Liver (tissue), 9 donors: ENCODE data around the gene RAI1. TPM values are rescaled to one million over a fixed set of nuclear protein-coding genes. Genes with fewer than 3 reads are reported as not detected.

ENCODE experiments used
- DNase-seq: peaks from one replicate; pipeline ENCODE4 v3.0.0-alpha.2; 2017; ENCODE audit warnings: low spot score
- H3K27ac ChIP-seq, 2 donors: one replicate each; pipeline ENCODE4 v1.7.0; 2013; ENCODE audit warnings: inconsistent platforms in 2 of 2, low read length in 2 of 2, control low read depth in 1 of 2, low read depth in 1 of 2, mild to moderate bottlenecking in 1 of 2
- H3K27me3 ChIP-seq, 4 donors: one replicate each; pipeline versions ENCODE4 v1.6.1 to v1.7.0; 2013; ENCODE audit warnings: low read length in 3 of 4, inconsistent platforms in 1 of 4, mild to moderate bottlenecking in 1 of 4, moderate library complexity in 1 of 4; ENCODE audit not compliant: control insufficient read depth in 4 of 4, insufficient read depth in 4 of 4
- H3K36me3 ChIP-seq, 4 donors: one replicate each; pipeline versions ENCODE4 v1.6.1 to v1.7.0; 2013; ENCODE audit warnings: low read length in 3 of 4, mild to moderate bottlenecking in 3 of 4, low read depth in 1 of 4, moderate library complexity in 1 of 4; ENCODE audit not compliant: control insufficient read depth in 4 of 4, insufficient read depth in 3 of 4
- H3K4me1 ChIP-seq, 4 donors: one replicate each; pipeline versions ENCODE4 v1.6.1 to v1.7.0; 2013; ENCODE audit warnings: low read length in 3 of 4, mild to moderate bottlenecking in 3 of 4, moderate library complexity in 1 of 4; ENCODE audit not compliant: control insufficient read depth in 4 of 4, insufficient read depth in 4 of 4
- H3K4me3 ChIP-seq, 3 donors: one replicate each; pipeline versions ENCODE4 v1.6.1 to v1.7.0; 2013; ENCODE audit warnings: low read length in 3 of 3, control low read depth in 1 of 3, low read depth in 1 of 3, mild to moderate bottlenecking in 1 of 3
- H3K9ac ChIP-seq, 2 donors: one replicate each; pipeline ENCODE4 v1.7.0; 2013; ENCODE audit warnings: low read length in 2 of 2, mild to moderate bottlenecking in 2 of 2, moderate library complexity in 2 of 2, control low read depth in 1 of 2, low read depth in 1 of 2
- H3K9me3 ChIP-seq, 4 donors: one replicate each; pipeline versions ENCODE4 v1.6.1 to v1.7.0; 2013; ENCODE audit warnings: low read length in 3 of 4; ENCODE audit not compliant: control insufficient read depth in 4 of 4
- ATF3 ChIP-seq: IDR thresholded peaks from 2 replicates; pipeline ENCODE4 v1.6.1; 2016; ENCODE audit warnings: antibody characterized with exemption
- EGR1 ChIP-seq, 2 donors: IDR thresholded peaks; 2 replicates each; pipeline ENCODE4 v1.6.1; 2016 to 2018; ENCODE audit warnings: antibody characterized with exemption in 2 of 2, low read depth in 2 of 2
- FOXA1 ChIP-seq: IDR thresholded peaks from 2 replicates; pipeline ENCODE4 v1.6.1; 2016; ENCODE audit warnings: antibody characterized with exemption
- GABPA ChIP-seq, 2 donors: IDR thresholded peaks in 1 of 2; conservative IDR thresholded peaks in 1 of 2; 2 replicates each; pipeline ENCODE4 v1.6.1; 2016; ENCODE audit warnings: antibody characterized with exemption in 2 of 2, mild to moderate bottlenecking in 1 of 2, moderate library complexity in 1 of 2
- HNF4A ChIP-seq, 2 donors: conservative IDR thresholded peaks; 2 replicates each; pipeline ENCODE4 v1.6.1; 2016; ENCODE audit warnings: antibody characterized with exemption in 2 of 2, mild to moderate bottlenecking in 2 of 2
- HNF4G ChIP-seq: IDR thresholded peaks from 2 replicates; pipeline ENCODE4 v1.6.1; 2016; ENCODE audit warnings: antibody characterized with exemption
- JUND ChIP-seq, 2 donors: IDR thresholded peaks; 2 replicates each; pipeline ENCODE4 v1.6.1; 2016; ENCODE audit warnings: antibody characterized with exemption in 2 of 2
- MAX ChIP-seq: IDR thresholded peaks from 2 replicates; pipeline ENCODE4 v1.6.1; 2016; ENCODE audit warnings: antibody characterized with exemption
- NR2F2 ChIP-seq: IDR thresholded peaks from 2 replicates; pipeline ENCODE4 v1.6.1; 2016; ENCODE audit warnings: antibody characterized with exemption
- RAD21 ChIP-seq, 2 donors: IDR thresholded peaks; 2 replicates each; pipeline ENCODE4 v1.6.1; 2016; ENCODE audit warnings: antibody characterized with exemption in 2 of 2, mild to moderate bottlenecking in 2 of 2
- RXRA ChIP-seq, 2 donors: IDR thresholded peaks; 2 replicates each; pipeline ENCODE4 v1.6.1; 2017 to 2018; ENCODE audit warnings: antibody characterized with exemption in 2 of 2, mild to moderate bottlenecking in 1 of 2
- SP1 ChIP-seq: IDR thresholded peaks from 2 replicates; pipeline ENCODE4 v1.6.1; 2018; ENCODE audit warnings: antibody characterized with exemption, mild to moderate bottlenecking
- TAF1 ChIP-seq: conservative IDR thresholded peaks from 2 replicates; pipeline ENCODE4 v1.6.1; 2016; ENCODE audit warnings: antibody characterized with exemption, mild to moderate bottlenecking
- YY1 ChIP-seq: IDR thresholded peaks from 2 replicates; pipeline ENCODE4 v1.6.1; 2016; ENCODE audit warnings: antibody characterized with exemption, mild to moderate bottlenecking
- whole genome bisulfite sequencing: extraction: QIAGEN DNeasy Blood & Tissue Kit; methylation state at CpG from one replicate; pipeline ENCODE4 v1.1.7; 2013; 5-methylcytosine and 5-hydroxymethylcytosine counted together
- polyA plus RNA-seq, 2 donors: library from polyadenylated mRNA; stranded (reverse) in 1 of 2; unstranded in 1 of 2; fragments of 200-250 nt in 1 of 2; fragments of >200 nt in 1 of 2; fragmentation: Nextera tagmentation in 1 of 2; extraction: Ambion mirVana in 1 of 2; gene quantifications; one replicate each; pipeline versions ENCODE4 v1.2.1 to v1.2.3, GENCODE V29; 2013 to 2015
- total RNA-seq, 2 donors: library from RNA; depleted of rRNA; stranded (reverse); fragments of >200 nt; gene quantifications; one replicate each; pipeline ENCODE4 v1.2.3, GENCODE V29; 2014
- donor health status: healthy.
- donor health status: healthy.
- donor health status: healthy.
- donor health status: healthy.
- donor health status: healthy.

The RAI1 gene
- total and polyA plus RNA-seq, 4 donors: 0.57 to 7.6 (median 5.3) TPM

GRCh38 chr17:17798010-17798556 is 116.8 kb downstream of the RAI1 start:
- peaks cover 0 to 25% (median 4%) of the 10 kb centered on the region in 4 donors for H3K36me3 ChIP-seq
- DNase-seq: no peak
- no peak overlapping the region for H3K27ac ChIP-seq
- TF ChIP-seq JUND (IDR thresholded peaks at IDR 0.05) (no peak), ATF3 (no peak), HNF4A (conservative IDR thresholded peaks at IDR 0.05) (no peak), YY1 (no peak), EGR1 (IDR thresholded peaks at IDR 0.05; ENCODE audit: low read depth in 2 of 2) (no peak), HNF4G (no peak)
- 97% methylated on average over 25 of the region's 25 CpGs for WGBS
- no peak overlapping the region for H3K9ac ChIP-seq
- no peaks in the 10 kb centered on the region for H3K4me1 ChIP-seq
- H3K27me3 ChIP-seq: no peaks in the 10 kb centered on the region
- no peaks in the 10 kb centered on the region for H3K9me3 ChIP-seq
- no peak overlapping the region for H3K4me3 ChIP-seq

GRCh38 chr17:17798573-17799255 is 117.5 kb downstream of the RAI1 start:
- no peaks in the 10 kb centered on the region for H3K27me3 ChIP-seq
- no peak overlapping the region for H3K9ac ChIP-seq
- WGBS: 92% methylated on average over 16 of the region's 16 CpGs
- peaks cover 0 to 27% (median 4%) of the 10 kb centered on the region in 4 donors for H3K36me3 ChIP-seq
- TF ChIP-seq MAX (no peak), HNF4G (no peak), FOXA1 (no peak), EGR1 (IDR thresholded peaks at IDR 0.05; ENCODE audit: low read depth in 2 of 2) (no peak), HNF4A (conservative IDR thresholded peaks at IDR 0.05) (no peak), YY1 (no peak), SP1 (no peak)
- no peaks in the 10 kb centered on the region for H3K9me3 ChIP-seq
- no peak overlapping the region for H3K4me3 ChIP-seq
- H3K27ac ChIP-seq: no peak overlapping the region
- DNase-seq: no peak
- H3K4me1 ChIP-seq: no peaks in the 10 kb centered on the region

GRCh38 chr17:17800504-17801021 is 119.3 kb downstream of the RAI1 start:
- H3K4me1 ChIP-seq: peaks cover 0 to under 1% (median 0%) of the 10 kb centered on the region in 4 donors
- TF ChIP-seq RAD21 (IDR thresholded peaks at IDR 0.05): no peak
- TF ChIP-seq HNF4G: no peak
- no peak for TF ChIP-seq FOXA1
- TF ChIP-seq TAF1: no peak
- no peak for TF ChIP-seq YY1
- no peak for TF ChIP-seq GABPA (IDR thresholded peaks at IDR 0.05 in 1 of 2, conservative IDR thresholded peaks at IDR 0.05 in 1 of 2)
- TF ChIP-seq RXRA (IDR thresholded peaks at IDR 0.05): no peak
- TF ChIP-seq NR2F2: no peak
- H3K9me3 ChIP-seq: no peaks in the 10 kb centered on the region
- WGBS: 97% methylated on average over 12 of the region's 12 CpGs
- no peak overlapping the region for H3K9ac ChIP-seq
- no peak overlapping the region for H3K4me3 ChIP-seq
- DNase-seq: no peak
- H3K27ac ChIP-seq: no peak overlapping the region
- H3K27me3 ChIP-seq: no peaks in the 10 kb centered on the region
- peaks cover 0 to 22% (median 2%) of the 10 kb centered on the region in 4 donors for H3K36me3 ChIP-seq
